T-helper 9 cell (primary cell): Measurements from ENCODE around the gene RNF224.

Experiments
- DNase-seq: peaks from one replicate; pipeline ENCODE4 v3.0.0-alpha.2; 2020

Gene RNF224

GRCh38 chr9:137215196-137215986 is 11.9 kb upstream of the RNF224 start:
- no peak for DNase-seq

GRCh38 chr9:137216188-137216965 is 10.9 kb upstream of the RNF224 start:
- DNase-seq, result no peak

GRCh38 chr9:137217276-137218211 is 9.8 kb upstream of the RNF224 start:
- DNase-seq, result no peak

- DNase-seq, result no peak
These were observed 9.0 kb upstream of the RNF224 start for GRCh38 chr9:137218212-137218753.

GRCh38 chr9:137218754-137219271 is 8.5 kb upstream of the RNF224 start:
- no peak for DNase-seq

- DNase-seq, result no peak
These were observed 7.5 kb upstream of the RNF224 start for GRCh38 chr9:137219757-137220316.

- DNase-seq, result no peak
These were observed 6.8 kb upstream of the RNF224 start for GRCh38 chr9:137220317-137221094.

GRCh38 chr9:137221095-137221505 is 6.2 kb upstream of the RNF224 start:
- no peak for DNase-seq

GRCh38 chr9:137221506-137222111 is 5.7 kb upstream of the RNF224 start:
- DNase-seq, result no peak

GRCh38 chr9:137222190-137223077 is 4.9 kb upstream of the RNF224 start, which contains the start of gene RNF208:
Gene RNF208 (minus strand): TSS chr9:137222240. CDS start chr9:137221212, 1,028 bp downstream.
- DNase-seq, result no peak

GRCh38 chr9:137223078-137223970 is 4.0 kb upstream of the RNF224 start:
- DNase-seq, result peak; percentile 99

GRCh38 chr9:137224830-137225694 is 2.2 kb upstream of the RNF224 start, which contains the start of gene CYSRT1:
Gene CYSRT1 (plus strand): TSS chr9:137225174. CDS start chr9:137225622, 448 bp downstream.
- DNase-seq, result no peak

- no peak for DNase-seq
These were observed 1.5 kb upstream of the RNF224 start for GRCh38 chr9:137225699-137226331.

- no peak for DNase-seq
These were observed 806 bp upstream of the RNF224 start for GRCh38 chr9:137226338-137227053.

GRCh38 chr9:137227853-137228505 is 677 bp downstream of the RNF224 start:
- DNase-seq, result no peak
